HepG2 (cell line): ENCODE data around the gene GPS1. TPM values are rescaled to one million over a fixed set of nuclear protein-coding genes. Genes with fewer than 3 reads are reported as not detected.

Source experiments
- DNMT3B ChIP-seq: conservative IDR thresholded peaks from 2 replicates; pipeline ENCODE4 v1.6.1; 2016; ENCODE audit warnings: missing biosample characterization, control low read depth
- GTF3A ChIP-seq: sonication (generic); formaldehyde crosslinking; conservative IDR thresholded peaks from 2 replicates; pipeline ENCODE4 v1.4.0; 2020; ENCODE audit warnings: mild to moderate bottlenecking, missing genetic modification reagents
- JUND ChIP-seq: sonication (generic); formaldehyde crosslinking; IDR thresholded peaks from 2 replicates; pipeline ENCODE4 v1.8.0; 2022; ENCODE audit warnings: mild to moderate bottlenecking, missing genetic modification reagents
- PAWR ChIP-seq: sonication (generic); formaldehyde crosslinking; IDR thresholded peaks from 2 replicates; pipeline ENCODE4 v1.4.0; 2020; ENCODE audit warnings: missing genetic modification reagents, mild to moderate bottlenecking, borderline replicate concordance
- RBM22 ChIP-seq: fragments of 200-400 bp; formaldehyde crosslinking; optimal IDR thresholded peaks from 2 replicates; pipeline ENCODE3; 2017; ENCODE audit warnings: mild to moderate bottlenecking, low read length, moderate library complexity
- SOX6 ChIP-seq, 2 experiments: fragments of 450-650 bp in 1 of 2; sonication (generic) in 1 of 2; formaldehyde crosslinking in 1 of 2; IDR thresholded peaks; 2 replicates each; pipeline versions ENCODE4 v1.4.0 to v1.6.1; 2017 to 2020; ENCODE audit warnings: antibody characterized with exemption in 1 of 2, mild to moderate bottlenecking in 1 of 2, missing genetic modification reagents in 1 of 2
- SP1 ChIP-seq, 2 experiments: fragments of 450-650 bp in 1 of 2; sonication (generic) in 1 of 2; formaldehyde crosslinking in 1 of 2; IDR thresholded peaks; 2 replicates each; pipeline versions ENCODE4 v1.4.0 to v1.6.1; 2016 to 2020; ENCODE audit warnings: missing genetic modification reagents in 1 of 2
- TEAD2 ChIP-seq: sonication (generic); formaldehyde crosslinking; IDR thresholded peaks from 2 replicates; pipeline ENCODE4 v1.9.0; 2021; ENCODE audit warnings: missing genetic modification reagents
- TGIF2 ChIP-seq: IDR thresholded peaks from 2 replicates; pipeline ENCODE4 v1.6.1; 2016; ENCODE audit warnings: control low read depth, missing compliant biosample characterization
- XRCC5 ChIP-seq: fragments of 200-400 bp; formaldehyde crosslinking; optimal IDR thresholded peaks from 2 replicates; pipeline ENCODE3; 2017; ENCODE audit warnings: mild to moderate bottlenecking, low read length
- ZKSCAN1 ChIP-seq: fragments of 150-350 bp; IDR thresholded peaks from 2 replicates; pipeline ENCODE4 v1.6.1; 2014; ENCODE audit warnings: low read length
- ZNF282 ChIP-seq: fragments of 450-650 bp; IDR thresholded peaks from 2 replicates; pipeline ENCODE4 v1.6.1; 2018; ENCODE audit not compliant: partially characterized antibody
- ZNF350 ChIP-seq: sonication (generic); formaldehyde crosslinking; IDR thresholded peaks from 2 replicates; pipeline ENCODE4 v1.4.0; 2020; ENCODE audit warnings: mild to moderate bottlenecking, low read depth, missing genetic modification reagents, borderline replicate concordance
- ZNF44 ChIP-seq: sonication (generic); formaldehyde crosslinking; IDR thresholded peaks from 2 replicates; pipeline ENCODE4 v1.5.1; 2020; ENCODE audit warnings: mild to moderate bottlenecking, missing genetic modification reagents
- ZNF577 ChIP-seq: sonication (generic); formaldehyde crosslinking; IDR thresholded peaks from 2 replicates; pipeline ENCODE4 v1.4.0; 2020; ENCODE audit warnings: mild to moderate bottlenecking, low read depth, missing genetic modification reagents, borderline replicate concordance
- ZNF83 ChIP-seq: sonication (generic); formaldehyde crosslinking; IDR thresholded peaks from 2 replicates; pipeline ENCODE4 v1.4.0; 2020; ENCODE audit warnings: missing genetic modification reagents, mild to moderate bottlenecking, borderline replicate concordance
- ZSCAN21 ChIP-seq: sonication (generic); formaldehyde crosslinking; IDR thresholded peaks from 2 replicates; pipeline ENCODE4 v1.8.0; 2022; ENCODE audit warnings: mild to moderate bottlenecking, missing genetic modification reagents, moderate library complexity, borderline replicate concordance
- polyA plus RNA-seq, 8 experiments: library from polyadenylated mRNA; depleted of rRNA in 3 of 8; stranded (reverse) in 7 of 8; unstranded in 1 of 8; fragments of >200 nt; fragmentation: Illumina TruSeq in 4 of 8; extraction: Trizol in 4 of 8; gene quantifications; 2 replicates each; pipeline versions ENCODE4 v1.2.1 to v1.2.3, GENCODE V29; 2011 to 2016; ENCODE audit warnings: low read depth in 4 of 8, missing spikeins in 1 of 8, mixed read lengths in 1 of 8; ENCODE audit not compliant: insufficient read depth in 1 of 8
- total RNA-seq, 5 experiments: library from RNA; depleted of rRNA; stranded (reverse); fragments of >200 nt; fragmentation: Illumina TruSeq; extraction: Trizol; gene quantifications; 2 replicates each; pipeline ENCODE4 v1.2.3, GENCODE V29; 2016; ENCODE audit warnings: low read depth in 1 of 5
- TF ChIP-seq, protein P1 (sequence below): IDR thresholded peaks from 2 replicates; pipeline ENCODE4 v1.6.1; 2012; ENCODE audit warnings: low read length, improper control_type of control experiment
- TF ChIP-seq, protein P2 (sequence below): sonication (generic); formaldehyde crosslinking; IDR thresholded peaks from 2 replicates; pipeline ENCODE4 v1.8.0; 2022; ENCODE audit warnings: missing genetic modification reagents, mild to moderate bottlenecking, inconsistent platforms, borderline replicate concordance
- TF ChIP-seq, protein P3 (sequence below): IDR thresholded peaks from 2 replicates; pipeline ENCODE4 v1.6.1; 2012; ENCODE audit warnings: inconsistent platforms

The GPS1 gene
- total and polyA plus RNA-seq, 2 of the 13 experiments (the other 11 are each of a cell fraction or from before 2014, with no cell fraction given): 124 to 128 TPM

DNA sequence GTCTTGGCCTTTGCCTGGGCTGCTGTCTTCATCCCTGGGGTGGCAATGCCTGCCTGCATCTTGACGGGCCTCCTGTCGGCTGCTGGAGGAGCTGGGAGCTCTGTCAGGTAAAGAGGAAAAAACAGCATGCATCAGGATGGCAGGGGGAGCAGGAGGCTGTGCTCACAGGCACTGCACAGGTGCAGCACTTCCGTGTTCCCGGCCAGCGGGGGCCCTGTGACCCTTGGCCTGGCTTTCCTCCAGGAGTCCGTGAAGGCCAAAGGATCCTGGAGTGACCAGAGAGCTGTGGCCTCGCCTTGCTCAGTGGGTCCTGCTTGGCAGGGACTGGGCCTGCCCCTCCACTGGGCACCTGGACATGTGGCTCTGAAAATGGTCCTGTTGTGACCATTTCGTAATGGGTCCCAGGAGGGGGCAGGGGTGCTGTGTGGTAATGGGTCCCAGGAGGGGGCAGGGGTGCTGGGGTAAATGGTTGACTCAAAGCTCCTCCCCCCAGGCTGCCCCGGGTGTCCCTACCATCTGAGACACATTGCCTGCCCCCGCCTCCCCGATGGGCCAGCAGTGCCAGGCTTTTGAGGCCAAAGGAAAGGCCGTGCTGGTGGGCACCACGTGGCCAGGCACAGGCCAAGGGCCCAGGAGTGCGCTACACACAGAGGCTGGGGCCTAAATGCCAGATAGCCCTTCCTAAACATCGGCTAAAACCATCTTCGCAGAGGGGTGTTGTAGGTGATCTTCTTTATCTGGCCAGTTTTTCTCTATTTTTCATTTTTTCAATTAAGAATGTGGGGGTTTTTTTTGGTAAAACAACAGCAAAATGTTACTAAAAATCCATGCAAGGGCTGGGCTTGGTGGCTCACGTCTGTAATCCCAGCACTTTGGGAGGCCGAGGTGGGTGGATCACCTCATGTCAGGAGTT lies 50.3 kb downstream of the GPS1 start (continued):
- TF ChIP-seq RBM22 (peak; percentile 72), ZNF44 (CRISPR knock-in tag) (no peak; the same call in 1 of the 2 replicates), ZKSCAN1 (no peak), ZNF83 (CRISPR knock-in tag) (no peak; the same call in 1 of the 2 replicates), ZNF282 (no peak), JUND (CRISPR knock-in tag) (no peak), PAWR (CRISPR knock-in tag) (peak; percentile 67), ZNF350 (CRISPR knock-in tag) (peak; percentile 89), TEAD2 (CRISPR knock-in tag) (no peak), ZNF577 (CRISPR knock-in tag) (no peak), SP1 (IDR thresholded peaks at IDR 0.05) (no peak), SP1 (CRISPR knock-in tag; IDR thresholded peaks at IDR 0.05) (peak; percentile 35; the same call in 1 of the 2 replicates), ZSCAN21 (CRISPR knock-in tag) (peak; percentile 89; the same call in 1 of the 2 replicates), DNMT3B (CRISPR knock-in tag) (no peak; the same call in 1 of the 2 replicates), GTF3A (CRISPR knock-in tag) (no peak), SOX6 (IDR thresholded peaks at IDR 0.05) (no peak), SOX6 (CRISPR knock-in tag; IDR thresholded peaks at IDR 0.05) (no peak; the same call in 1 of the 2 replicates), TGIF2 (peak; percentile 94), XRCC5 (peak; percentile 14)
- TF ChIP-seq, protein P1, sequence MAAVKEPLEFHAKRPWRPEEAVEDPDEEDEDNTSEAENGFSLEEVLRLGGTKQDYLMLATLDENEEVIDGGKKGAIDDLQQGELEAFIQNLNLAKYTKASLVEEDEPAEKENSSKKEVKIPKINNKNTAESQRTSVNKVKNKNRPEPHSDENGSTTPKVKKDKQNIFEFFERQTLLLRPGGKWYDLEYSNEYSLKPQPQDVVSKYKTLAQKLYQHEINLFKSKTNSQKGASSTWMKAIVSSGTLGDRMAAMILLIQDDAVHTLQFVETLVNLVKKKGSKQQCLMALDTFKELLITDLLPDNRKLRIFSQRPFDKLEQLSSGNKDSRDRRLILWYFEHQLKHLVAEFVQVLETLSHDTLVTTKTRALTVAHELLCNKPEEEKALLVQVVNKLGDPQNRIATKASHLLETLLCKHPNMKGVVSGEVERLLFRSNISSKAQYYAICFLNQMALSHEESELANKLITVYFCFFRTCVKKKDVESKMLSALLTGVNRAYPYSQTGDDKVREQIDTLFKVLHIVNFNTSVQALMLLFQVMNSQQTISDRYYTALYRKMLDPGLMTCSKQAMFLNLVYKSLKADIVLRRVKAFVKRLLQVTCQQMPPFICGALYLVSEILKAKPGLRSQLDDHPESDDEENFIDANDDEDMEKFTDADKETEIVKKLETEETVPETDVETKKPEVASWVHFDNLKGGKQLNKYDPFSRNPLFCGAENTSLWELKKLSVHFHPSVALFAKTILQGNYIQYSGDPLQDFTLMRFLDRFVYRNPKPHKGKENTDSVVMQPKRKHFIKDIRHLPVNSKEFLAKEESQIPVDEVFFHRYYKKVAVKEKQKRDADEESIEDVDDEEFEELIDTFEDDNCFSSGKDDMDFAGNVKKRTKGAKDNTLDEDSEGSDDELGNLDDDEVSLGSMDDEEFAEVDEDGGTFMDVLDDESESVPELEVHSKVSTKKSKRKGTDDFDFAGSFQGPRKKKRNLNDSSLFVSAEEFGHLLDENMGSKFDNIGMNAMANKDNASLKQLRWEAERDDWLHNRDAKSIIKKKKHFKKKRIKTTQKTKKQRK: no peak
- TF ChIP-seq, protein P2, sequence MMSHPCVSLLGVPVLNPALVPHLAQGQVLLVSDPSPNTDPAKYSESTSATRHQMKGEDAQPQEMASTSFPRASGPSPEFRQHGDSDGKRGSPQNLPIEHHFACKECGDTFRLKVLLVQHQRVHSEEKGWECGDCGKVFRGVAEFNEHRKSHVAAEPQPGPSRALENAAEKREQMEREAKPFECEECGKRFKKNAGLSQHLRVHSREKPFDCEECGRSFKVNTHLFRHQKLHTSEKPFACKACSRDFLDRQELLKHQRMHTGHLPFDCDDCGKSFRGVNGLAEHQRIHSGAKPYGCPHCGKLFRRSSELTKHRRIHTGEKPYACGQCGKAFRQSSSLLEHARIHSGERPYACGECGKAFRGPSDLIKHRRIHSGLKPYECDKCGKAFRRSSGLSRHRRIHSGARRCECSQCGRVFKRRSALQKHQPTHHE (CRISPR knock-in tag): no peak
- TF ChIP-seq, protein P3, sequence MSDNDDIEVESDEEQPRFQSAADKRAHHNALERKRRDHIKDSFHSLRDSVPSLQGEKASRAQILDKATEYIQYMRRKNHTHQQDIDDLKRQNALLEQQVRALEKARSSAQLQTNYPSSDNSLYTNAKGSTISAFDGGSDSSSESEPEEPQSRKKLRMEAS: no peak
